ENCODE results near the gene DDX19B. TPM values are rescaled to one million over a fixed set of nuclear protein-coding genes. Genes with fewer than 3 reads are reported as not detected.
"Not testable (repeated sequence)": the region's sequence is repeated elsewhere in the genome, so short reads cannot be mapped to it uniquely, and the experiment has no call there.

DDX19B gene
- total and polyA plus RNA-seq, 11 donors = 13.0 to 34.2 (median 19.6) TPM

DNA sequence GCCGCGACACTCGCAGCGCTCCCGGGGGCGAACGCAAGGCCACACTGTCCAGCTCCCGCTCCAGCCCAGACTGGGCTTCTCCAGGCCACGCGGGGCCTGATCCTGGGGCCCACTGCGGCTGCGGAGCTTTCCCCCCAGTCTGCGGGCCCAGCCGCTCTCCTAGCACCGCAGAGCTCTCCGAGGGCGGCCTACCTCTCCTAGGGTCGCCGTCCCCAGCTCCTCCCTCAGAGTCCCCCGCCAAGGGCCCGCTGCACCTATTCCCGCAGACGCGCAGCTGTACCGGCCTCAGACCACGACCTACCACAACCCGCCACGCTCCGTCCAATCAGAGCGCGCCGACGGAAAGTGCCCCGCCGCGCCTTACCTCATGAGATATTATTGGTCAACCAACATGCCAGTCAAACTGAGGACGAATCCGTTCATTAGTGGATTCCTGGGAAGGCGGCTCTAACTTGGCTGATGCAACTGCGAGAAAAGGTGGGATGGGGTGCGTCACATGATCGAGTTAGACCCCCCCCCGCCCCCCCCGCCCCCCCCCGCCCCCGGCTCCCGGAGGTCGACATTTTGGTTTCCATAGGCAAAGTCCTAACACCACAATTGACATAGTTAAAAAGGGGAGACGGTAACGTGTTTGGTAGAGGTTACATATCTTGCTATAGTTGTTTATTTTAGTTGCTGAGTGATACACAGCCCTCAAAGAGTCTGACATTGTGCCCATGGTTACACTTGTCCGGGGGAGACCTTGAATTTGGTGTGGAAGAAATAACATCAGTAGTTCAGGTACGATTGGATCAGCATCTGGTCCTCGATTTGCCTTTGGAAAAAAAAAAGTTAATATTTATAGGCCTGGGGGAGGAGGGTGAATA lies 9.5 kb upstream of the DDX19B start, which contains the start of gene AARS1:
Gene AARS1, minus strand, starts transcription at position 278 of the 866 bp plus-strand sequence. CDS start 6,743 bp downstream, outside the sequence.
- Histone ChIP-seq H3K4me3 (peak within 1 kb of the TSS; percentile 47 to 99 (median 78)), H3K36me3 (peaks cover 0 to 12% (median 6%) of the 10 kb centered on the region in 9 donors), H3K9me3 (no peaks in the 10 kb centered on the region), H3K4me1 (peaks cover 0 to 25% (median 12%) of the 10 kb centered on the region in 12 donors), H3K27me3 (no peaks in the 10 kb centered on the region), H3K27ac (peak within 1 kb of the TSS; percentile 66 to 93 (median 86))
- peak; percentile 96 to 98 (median 97) for DNase-seq
- intact Hi-C loops (cut with DNase I) = loop anchor here in 1 of 10 donors (10.0 kb wide), 1 partner anchor 55 kb away; the partner anchor contains the start of gene DDX19A
- 2 to 5% (median 2%) methylated on average over 28 to 53 of the region's 53 CpGs for WGBS, 4 donors
- TF ChIP-seq, protein P1, sequence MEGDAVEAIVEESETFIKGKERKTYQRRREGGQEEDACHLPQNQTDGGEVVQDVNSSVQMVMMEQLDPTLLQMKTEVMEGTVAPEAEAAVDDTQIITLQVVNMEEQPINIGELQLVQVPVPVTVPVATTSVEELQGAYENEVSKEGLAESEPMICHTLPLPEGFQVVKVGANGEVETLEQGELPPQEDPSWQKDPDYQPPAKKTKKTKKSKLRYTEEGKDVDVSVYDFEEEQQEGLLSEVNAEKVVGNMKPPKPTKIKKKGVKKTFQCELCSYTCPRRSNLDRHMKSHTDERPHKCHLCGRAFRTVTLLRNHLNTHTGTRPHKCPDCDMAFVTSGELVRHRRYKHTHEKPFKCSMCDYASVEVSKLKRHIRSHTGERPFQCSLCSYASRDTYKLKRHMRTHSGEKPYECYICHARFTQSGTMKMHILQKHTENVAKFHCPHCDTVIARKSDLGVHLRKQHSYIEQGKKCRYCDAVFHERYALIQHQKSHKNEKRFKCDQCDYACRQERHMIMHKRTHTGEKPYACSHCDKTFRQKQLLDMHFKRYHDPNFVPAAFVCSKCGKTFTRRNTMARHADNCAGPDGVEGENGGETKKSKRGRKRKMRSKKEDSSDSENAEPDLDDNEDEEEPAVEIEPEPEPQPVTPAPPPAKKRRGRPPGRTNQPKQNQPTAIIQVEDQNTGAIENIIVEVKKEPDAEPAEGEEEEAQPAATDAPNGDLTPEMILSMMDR (IDR thresholded peaks at IDR 0.05) = peak in 1 of 12 donors; percentile 15
- TF ChIP-seq POLR2A (IDR thresholded peaks at IDR 0.05) = peak; percentile 56 to 94
- ATAC-seq = peak; percentile 99 to 100 (median 99)

DNA sequence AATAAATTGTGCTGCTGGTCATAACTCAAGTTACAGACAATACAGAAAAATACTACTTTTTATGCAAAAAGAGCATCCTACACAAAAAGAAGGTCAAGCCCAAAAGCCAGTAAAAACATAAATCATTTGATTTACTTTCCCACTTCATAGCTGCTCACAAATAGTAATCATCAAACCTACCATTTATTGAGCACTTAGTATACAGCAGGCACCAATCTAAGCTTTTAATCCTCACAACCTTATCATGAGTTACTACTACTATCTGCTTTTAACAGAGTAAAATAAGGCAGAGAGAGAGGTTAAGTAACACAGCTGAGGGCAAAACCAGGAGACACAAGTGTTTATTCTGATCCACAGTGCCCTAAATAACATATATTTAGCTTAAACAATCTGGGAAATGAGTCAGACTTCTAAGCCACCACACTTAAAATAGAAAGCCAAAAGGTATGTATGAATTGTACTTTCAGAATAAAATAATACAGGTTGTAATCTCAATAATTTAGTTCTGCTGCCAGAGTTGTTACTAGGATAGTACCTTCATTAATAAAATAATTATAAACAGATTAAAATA lies 8.0 kb upstream of the DDX19B start:
- H3K27ac ChIP-seq = no peak overlapping the region
- H3K4me1 ChIP-seq = peaks cover 0 to 24% (median 12%) of the 10 kb centered on the region in 12 donors
- DNase-seq (no peak), ATAC-seq (no peak)
- no peaks in the 10 kb centered on the region for H3K27me3 ChIP-seq
- H3K9me3 ChIP-seq = no peaks in the 10 kb centered on the region
- no peaks in the 10 kb centered on the region for H3K36me3 ChIP-seq
- TF ChIP-seq POLR2A (IDR thresholded peaks at IDR 0.05) = no peak
- TF ChIP-seq, protein P1 (IDR thresholded peaks at IDR 0.05) = no peak
- H3K4me3 ChIP-seq = no peak overlapping the region
- intact Hi-C loops (cut with DNase I) = loop anchor here in 1 of 10 donors (10.0 kb wide), 1 partner anchor 54 kb away; the partner anchor contains the start of gene DDX19A

DNA sequence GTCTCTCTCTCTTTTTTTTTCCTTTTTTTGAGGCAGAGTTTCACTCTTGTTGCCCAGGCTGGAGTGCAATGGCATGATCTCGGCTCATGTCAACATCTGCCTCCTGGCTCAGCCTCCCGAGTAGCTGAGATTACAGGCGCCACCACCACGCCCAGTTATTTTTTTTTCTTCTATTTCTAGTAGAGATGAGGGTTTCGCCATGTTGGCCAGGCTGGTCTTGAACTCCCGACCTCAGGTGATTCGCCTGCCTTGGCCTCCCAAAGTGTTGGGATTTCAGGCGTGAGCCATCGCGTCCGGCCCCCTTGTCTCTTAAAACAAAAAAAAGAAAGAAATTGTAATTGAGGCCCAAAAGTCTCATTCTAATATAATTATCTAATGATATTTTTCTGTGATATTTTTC lies 6.8 kb upstream of the DDX19B start:
- H3K4me3 ChIP-seq, H3K27ac ChIP-seq, H3K36me3 ChIP-seq, DNase-seq, ATAC-seq, H3K9me3 ChIP-seq, H3K27me3 ChIP-seq: not testable (repeated sequence)
- 94 to 97% (median 95%) methylated on average over 11 of the region's 11 CpGs for WGBS, 4 donors
- H3K4me1 ChIP-seq = peaks cover 0 to 21% (median 12%) of the 10 kb centered on the region in 12 donors
- intact Hi-C loops (cut with DNase I) = loop anchor here in 1 of 10 donors (10.0 kb wide), 1 partner anchor 53 kb away; the partner anchor contains the start of gene DDX19A

DNA sequence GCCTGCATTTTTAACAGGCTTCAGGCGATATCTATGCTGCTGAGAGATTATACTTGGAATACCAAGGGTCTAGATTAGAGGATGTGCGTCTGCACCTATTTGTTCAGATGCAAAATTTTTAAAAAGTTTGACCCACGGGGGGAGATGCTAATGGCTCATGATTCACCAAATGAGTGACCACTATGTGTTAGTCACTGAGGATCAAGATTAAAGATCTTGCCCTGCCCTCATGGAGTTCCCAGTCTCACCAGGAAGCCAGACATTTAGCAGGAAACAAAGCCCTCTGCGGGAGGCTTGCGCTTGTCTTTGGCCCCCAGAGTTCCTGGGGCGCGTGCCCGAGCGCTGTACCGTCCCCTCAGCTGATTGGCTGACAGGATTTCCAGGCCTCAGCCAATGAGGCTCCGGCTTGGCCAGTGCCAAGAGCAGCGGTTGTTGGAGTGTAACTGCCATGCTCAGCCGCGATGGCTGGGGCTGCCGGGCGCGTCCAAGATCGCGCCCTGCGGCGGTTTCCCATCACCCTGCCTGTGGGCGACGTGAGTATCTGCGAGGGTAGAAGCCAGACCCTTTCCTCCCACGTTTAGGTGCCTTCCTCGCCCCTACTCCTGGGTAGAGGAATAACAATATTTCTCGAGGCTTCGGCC lies 4.5 kb upstream of the DDX19B start:
- H3K27me3 ChIP-seq = no peaks in the 10 kb centered on the region
- H3K4me1 ChIP-seq = peaks cover 0 to 14% (median 7%) of the 10 kb centered on the region in 12 donors
- DNase-seq (no peak), ATAC-seq (no peak)
- H3K4me3 ChIP-seq = no peak overlapping the region
- H3K27ac ChIP-seq = no peak overlapping the region
- intact Hi-C loops (cut with DNase I) = loop anchor here in 1 of 10 donors (10.0 kb wide), 1 partner anchor 50 kb away; the partner anchor contains the start of gene DDX19A
- no peaks in the 10 kb centered on the region for H3K36me3 ChIP-seq
- H3K9me3 ChIP-seq = no peaks in the 10 kb centered on the region
- WGBS, 4 donors = 89 to 93% (median 92%) methylated on average over 14 to 28 of the region's 28 CpGs
- TF ChIP-seq, protein P1 (IDR thresholded peaks at IDR 0.05) = no peak
- no peak for TF ChIP-seq POLR2A (IDR thresholded peaks at IDR 0.05)

Data from heart left ventricle (tissue), 16 donors.